Measurements from ENCODE around the gene IL1RL2. TPM values are rescaled to one million over a fixed set of nuclear protein-coding genes. Genes with fewer than 3 reads are reported as not detected.

Gene IL1RL2
- total and polyA plus RNA-seq, 4 donors = 0.35 to 1.3 (median 0.82) TPM

DNA sequence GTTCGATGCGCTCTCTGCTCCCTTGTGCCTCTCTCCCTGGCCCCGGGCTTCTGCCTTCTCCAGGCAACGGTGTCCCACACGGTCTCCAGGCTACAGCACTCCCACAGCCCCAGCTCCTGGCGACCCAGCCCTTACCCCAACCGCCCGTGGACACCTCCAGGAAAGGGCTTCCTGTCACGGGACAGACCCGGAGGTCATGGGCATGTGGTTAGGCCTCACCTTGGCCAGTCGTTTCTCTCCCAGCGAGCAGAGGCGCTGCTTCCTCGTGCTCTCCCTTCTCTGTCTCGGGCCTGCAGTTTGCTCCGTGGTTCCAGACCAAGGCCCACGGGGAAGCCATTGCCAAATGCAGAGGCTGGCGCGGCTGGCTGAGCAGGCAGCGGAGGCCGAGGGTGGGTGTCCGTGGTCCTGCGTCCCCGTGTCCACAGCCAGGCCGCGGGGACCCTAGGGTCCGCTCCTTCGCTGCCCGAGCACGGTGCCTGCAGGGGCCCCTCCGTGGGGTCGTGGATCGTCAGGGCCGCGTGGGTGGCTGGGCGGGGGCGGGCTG, 63.5 kb downstream of the IL1RL2 start:
- Histone ChIP-seq H3K9me3 (ENCODE audit: control insufficient read depth in 4 of 4, insufficient read depth in 3 of 4, low read length in 3 of 4) (no peaks in the 10 kb centered on the region), H3K27me3 (ENCODE audit: control insufficient read depth in 3 of 3, insufficient read depth in 3 of 3, low read length in 2 of 3) (no peaks in the 10 kb centered on the region), H3K27ac (ENCODE audit: low read depth in 1 of 2, low read length in 1 of 2) (no peak overlapping the region), H3K9ac (ENCODE audit: insufficient read depth in 1 of 2, low read length in 2 of 2) (no peak overlapping the region), H3K4me3 (no peak overlapping the region), H3K36me3 (ENCODE audit: control insufficient read depth in 4 of 4, insufficient read depth in 4 of 4, low read length in 4 of 4) (no peaks in the 10 kb centered on the region), H3K4me1 (ENCODE audit: control insufficient read depth in 5 of 5, insufficient read depth in 5 of 5, low read length in 5 of 5) (peaks cover 0 to 9% (median 0%) of the 10 kb centered on the region in 5 donors)
- ATAC-seq (ENCODE audit: insufficient read depth, low FRiP score) (no peak), DNase-seq (no peak)
- TF ChIP-seq, protein P1, sequence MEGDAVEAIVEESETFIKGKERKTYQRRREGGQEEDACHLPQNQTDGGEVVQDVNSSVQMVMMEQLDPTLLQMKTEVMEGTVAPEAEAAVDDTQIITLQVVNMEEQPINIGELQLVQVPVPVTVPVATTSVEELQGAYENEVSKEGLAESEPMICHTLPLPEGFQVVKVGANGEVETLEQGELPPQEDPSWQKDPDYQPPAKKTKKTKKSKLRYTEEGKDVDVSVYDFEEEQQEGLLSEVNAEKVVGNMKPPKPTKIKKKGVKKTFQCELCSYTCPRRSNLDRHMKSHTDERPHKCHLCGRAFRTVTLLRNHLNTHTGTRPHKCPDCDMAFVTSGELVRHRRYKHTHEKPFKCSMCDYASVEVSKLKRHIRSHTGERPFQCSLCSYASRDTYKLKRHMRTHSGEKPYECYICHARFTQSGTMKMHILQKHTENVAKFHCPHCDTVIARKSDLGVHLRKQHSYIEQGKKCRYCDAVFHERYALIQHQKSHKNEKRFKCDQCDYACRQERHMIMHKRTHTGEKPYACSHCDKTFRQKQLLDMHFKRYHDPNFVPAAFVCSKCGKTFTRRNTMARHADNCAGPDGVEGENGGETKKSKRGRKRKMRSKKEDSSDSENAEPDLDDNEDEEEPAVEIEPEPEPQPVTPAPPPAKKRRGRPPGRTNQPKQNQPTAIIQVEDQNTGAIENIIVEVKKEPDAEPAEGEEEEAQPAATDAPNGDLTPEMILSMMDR (IDR thresholded peaks at IDR 0.05; ENCODE audit: control extremely low read depth, extremely low read depth) = no peak
- 85 to 87% methylated on average over 36 to 37 of the region's 37 CpGs for WGBS, 2 donors

DNA sequence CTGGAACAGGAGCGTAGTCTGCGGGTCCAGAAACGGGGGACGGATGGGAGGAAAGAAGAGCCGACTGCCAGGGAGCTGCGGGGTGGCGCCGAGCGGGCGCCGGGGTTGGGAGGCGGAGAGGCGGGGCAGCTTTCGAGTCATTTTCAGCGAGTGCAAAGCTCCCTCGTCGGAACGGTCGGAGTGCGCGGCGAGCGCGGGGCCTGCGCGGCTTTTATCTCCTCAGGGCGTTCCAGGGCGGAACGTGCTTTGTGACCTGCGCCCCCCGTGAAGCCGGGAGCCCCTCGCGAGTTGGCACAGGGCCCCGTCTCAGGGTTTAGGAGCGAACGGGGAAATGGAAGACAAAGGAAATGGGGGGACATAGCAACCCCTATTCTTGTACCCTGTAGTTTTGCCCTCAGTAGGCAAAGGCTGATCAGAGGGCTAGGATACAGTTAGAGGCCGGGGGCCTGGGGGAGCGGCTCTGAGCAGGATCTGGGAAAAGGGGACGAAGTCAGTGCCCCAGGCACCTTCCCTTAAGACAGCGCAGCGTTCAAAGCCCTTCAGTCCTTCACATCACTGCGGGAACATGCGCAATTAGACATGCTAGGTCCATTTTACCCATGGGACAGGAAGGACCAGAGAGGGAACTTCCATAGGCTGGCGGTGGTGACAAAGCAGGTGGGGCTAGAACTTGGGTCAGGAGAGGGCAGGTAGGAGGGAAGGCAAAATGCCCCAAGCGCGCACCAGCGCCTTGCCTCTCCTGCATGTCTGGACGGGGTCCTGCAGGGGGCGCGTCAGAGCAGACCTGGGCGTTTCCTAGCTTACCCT, 64.4 kb downstream of the IL1RL2 start:
- no peak overlapping the region for H3K9ac ChIP-seq (ENCODE audit: insufficient read depth in 1 of 2, low read length in 2 of 2)
- H3K27me3 ChIP-seq (ENCODE audit: control insufficient read depth in 3 of 3, insufficient read depth in 3 of 3, low read length in 2 of 3) = no peaks in the 10 kb centered on the region
- H3K4me1 ChIP-seq (ENCODE audit: control insufficient read depth in 5 of 5, insufficient read depth in 5 of 5, low read length in 5 of 5) = peaks cover 0 to 9% (median 0%) of the 10 kb centered on the region in 5 donors
- DNase-seq (peak; percentile 66 to 73 (median 68)), ATAC-seq (ENCODE audit: insufficient read depth, low FRiP score) (peak; percentile 90)
- WGBS, 2 donors = 7 to 9% methylated on average over 52 of the region's 52 CpGs
- TF ChIP-seq, protein P1 (IDR thresholded peaks at IDR 0.05; ENCODE audit: control extremely low read depth, extremely low read depth) = peak; percentile 19
- H3K4me3 ChIP-seq = peak overlapping the region; percentile 11
- peak overlapping the region in 1 of 2 donors; percentile 71 for H3K27ac ChIP-seq (ENCODE audit: low read depth in 1 of 2, low read length in 1 of 2)
- no peaks in the 10 kb centered on the region for H3K9me3 ChIP-seq (ENCODE audit: control insufficient read depth in 4 of 4, insufficient read depth in 3 of 4, low read length in 3 of 4)
- H3K36me3 ChIP-seq (ENCODE audit: control insufficient read depth in 4 of 4, insufficient read depth in 4 of 4, low read length in 4 of 4) = no peaks in the 10 kb centered on the region

DNA sequence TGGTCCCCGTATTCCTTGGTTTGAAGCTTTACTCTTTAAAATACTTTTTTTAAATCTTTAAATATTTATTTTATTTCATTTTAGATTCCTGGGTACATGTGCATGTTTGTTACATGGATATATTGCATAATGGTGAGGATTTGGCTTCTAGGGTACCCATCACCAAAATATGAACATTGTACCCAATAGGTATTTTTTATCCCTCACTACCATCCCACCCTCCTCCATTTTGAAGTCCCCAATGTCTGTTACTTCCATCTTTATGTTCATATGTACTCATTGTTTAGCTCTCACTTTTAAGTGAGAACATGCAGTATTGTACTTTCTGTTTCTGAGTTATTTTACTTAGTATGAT, 65.0 kb downstream of the IL1RL2 start:
- ATAC-seq (ENCODE audit: insufficient read depth, low FRiP score) (no peak), DNase-seq (no peak)
- 33 to 50% methylated on average over 1 of the region's 1 CpG for WGBS, 2 donors
- Histone ChIP-seq H3K4me1 (ENCODE audit: control insufficient read depth in 5 of 5, insufficient read depth in 5 of 5, low read length in 5 of 5) (peaks cover 0 to 9% (median 0%) of the 10 kb centered on the region in 5 donors), H3K27ac (ENCODE audit: low read depth in 1 of 2, low read length in 1 of 2) (no peak overlapping the region), H3K4me3 (no peak overlapping the region), H3K9ac (ENCODE audit: insufficient read depth in 1 of 2, low read length in 2 of 2) (no peak overlapping the region), H3K36me3 (ENCODE audit: control insufficient read depth in 4 of 4, insufficient read depth in 4 of 4, low read length in 4 of 4) (no peaks in the 10 kb centered on the region), H3K27me3 (ENCODE audit: control insufficient read depth in 3 of 3, insufficient read depth in 3 of 3, low read length in 2 of 3) (no peaks in the 10 kb centered on the region), H3K9me3 (ENCODE audit: control insufficient read depth in 4 of 4, insufficient read depth in 3 of 4, low read length in 3 of 4) (no peaks in the 10 kb centered on the region)
- TF ChIP-seq, protein P1 (IDR thresholded peaks at IDR 0.05; ENCODE audit: control extremely low read depth, extremely low read depth) = no peak
